Activated CD4-positive, alpha-beta T cell treated with anti-CD3 and anti-CD28 coated beads for 24 hours (primary cell): ENCODE measurements around the gene ITGAE.

ENCODE experiments used
- DNase-seq, 2 donors: peaks; one replicate each; pipeline ENCODE4 v3.0.0-alpha.2; 2020; ENCODE audit warnings: low read depth in 2 of 2

Gene ITGAE

DNA sequence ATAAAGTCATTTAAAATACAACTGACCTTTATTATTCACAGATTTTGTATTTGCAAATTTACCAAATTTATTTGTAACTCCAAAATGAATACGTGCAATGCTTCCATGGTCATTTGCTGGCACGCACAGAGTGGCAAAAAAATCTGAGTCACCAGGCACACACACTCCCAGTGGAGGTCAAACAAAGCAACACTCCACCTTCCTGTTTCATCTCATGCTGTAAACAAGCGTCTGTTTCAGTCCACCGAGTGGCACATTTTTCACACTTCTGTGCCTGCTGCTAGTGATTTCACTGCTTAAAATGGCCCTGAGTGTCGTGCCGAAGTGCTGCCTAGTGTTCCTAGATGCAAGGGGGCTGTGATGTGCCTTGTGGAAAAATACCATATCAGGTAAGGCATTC is 17.8 kb upstream of the ITGAE start:
- DNase-seq = no peak

DNA sequence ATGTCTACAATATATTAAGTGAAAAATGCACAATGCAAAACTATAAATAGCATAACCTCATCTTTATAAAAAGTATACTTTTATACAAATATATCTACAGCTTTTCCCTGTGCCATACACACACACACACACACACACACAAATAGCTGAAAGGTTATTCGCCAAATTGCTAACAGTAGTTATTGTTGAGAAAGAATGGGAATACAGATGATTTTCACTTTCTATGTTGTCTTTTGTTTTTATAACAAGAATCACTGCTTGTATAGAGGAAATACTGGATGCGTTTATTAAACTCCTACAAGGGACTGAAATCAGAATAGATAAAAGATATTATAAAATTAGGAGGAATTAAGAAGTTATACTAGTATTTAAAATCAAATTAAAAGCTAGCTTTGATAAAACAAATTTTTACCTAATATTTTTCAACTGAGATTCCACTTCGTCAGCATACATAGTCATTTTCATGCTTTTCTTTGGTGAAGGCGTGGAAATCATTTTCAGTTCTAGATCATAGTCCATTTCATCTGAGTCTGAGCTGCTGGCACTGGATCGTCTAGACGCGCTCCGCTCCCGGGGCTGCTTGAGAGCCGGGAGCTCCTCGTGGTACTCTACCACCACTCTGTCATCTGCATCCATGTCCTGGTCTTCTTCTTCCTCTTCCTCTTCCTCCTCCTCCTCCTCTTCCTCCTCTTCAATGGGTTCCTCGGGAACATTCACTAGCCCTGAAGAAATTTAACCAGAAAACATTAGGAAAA is 17.0 kb upstream of the ITGAE start:
- DNase-seq = no peak

- DNase-seq = no peak
Observed at GRCh38 chr17:3815925-3816324, 14.9 kb upstream of the ITGAE start.

GRCh38 chr17:3815122-3815521 is 14.1 kb upstream of the ITGAE start:
- no peak for DNase-seq

- DNase-seq = no peak
Observed at GRCh38 chr17:3814361-3814760, 13.4 kb upstream of the ITGAE start.

DNA sequence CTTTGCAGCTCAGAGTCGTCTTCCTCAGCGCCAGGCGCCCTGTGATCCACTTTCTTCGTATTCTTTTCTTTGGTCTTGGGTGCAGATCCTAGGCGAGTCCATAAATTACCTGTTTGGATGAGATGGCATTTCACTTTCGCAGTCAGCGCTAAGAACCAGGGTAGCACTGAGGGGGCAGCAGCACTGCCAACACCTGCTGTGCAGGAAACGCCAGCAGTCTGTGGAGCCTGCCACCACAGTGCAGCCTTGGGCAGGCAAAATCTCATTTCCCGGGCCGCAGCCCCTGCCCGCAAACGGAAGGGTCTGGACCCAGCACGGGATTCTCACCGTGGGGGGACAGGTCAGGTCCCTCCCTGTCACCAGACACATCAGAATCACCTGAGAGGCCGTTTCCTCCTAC is 12.2 kb upstream of the ITGAE start:
- DNase-seq = no peak

GRCh38 chr17:3812771-3813170 is 11.8 kb upstream of the ITGAE start:
- DNase-seq = no peak

- no peak for DNase-seq
Observed at GRCh38 chr17:3812284-3812683, 11.3 kb upstream of the ITGAE start.

GRCh38 chr17:3810019-3810418 is 9.0 kb upstream of the ITGAE start:
- no peak for DNase-seq

- no peak for DNase-seq
Observed at GRCh38 chr17:3809135-3809534, 8.1 kb upstream of the ITGAE start.

DNA sequence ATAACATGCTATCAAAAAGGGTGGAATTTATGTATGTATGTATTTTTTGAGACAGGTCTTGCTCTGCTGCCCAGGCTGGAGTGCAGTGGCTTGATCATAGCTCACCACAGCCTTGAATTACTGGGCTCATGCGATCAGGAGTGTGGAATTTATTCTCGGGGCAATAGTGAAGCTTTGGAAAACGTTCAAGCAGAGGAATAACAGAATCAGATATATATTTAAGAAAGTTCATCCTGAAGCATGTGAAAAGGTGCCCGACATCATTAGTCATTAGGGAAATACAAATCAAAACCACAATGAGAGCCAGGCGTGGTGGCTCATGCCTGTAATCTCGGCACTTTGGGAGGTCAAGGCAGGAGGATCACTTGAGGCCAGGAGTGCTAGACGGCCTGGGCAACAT is 7.7 kb upstream of the ITGAE start:
- DNase-seq = no peak

DNA sequence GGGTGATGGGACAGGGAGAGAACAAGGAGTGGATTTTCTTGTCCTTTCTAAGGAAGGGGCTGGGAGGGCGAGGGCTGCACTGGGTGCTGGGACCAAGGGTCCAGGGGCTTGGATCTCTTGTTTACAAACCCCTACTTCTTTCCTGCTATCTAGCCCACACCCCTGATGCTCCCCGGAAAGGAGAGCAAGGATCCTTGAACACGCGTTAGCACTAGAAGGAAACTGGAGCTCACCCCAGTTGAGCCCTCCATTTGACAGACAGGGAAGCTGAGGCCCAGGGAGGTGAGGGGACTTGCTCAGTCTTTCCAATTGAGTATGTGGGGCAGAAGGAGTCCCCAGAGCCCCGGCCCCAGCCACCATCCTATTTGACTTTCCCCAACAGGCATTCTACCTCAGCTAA is 4.6 kb upstream of the ITGAE start:
- DNase-seq = no peak

DNA sequence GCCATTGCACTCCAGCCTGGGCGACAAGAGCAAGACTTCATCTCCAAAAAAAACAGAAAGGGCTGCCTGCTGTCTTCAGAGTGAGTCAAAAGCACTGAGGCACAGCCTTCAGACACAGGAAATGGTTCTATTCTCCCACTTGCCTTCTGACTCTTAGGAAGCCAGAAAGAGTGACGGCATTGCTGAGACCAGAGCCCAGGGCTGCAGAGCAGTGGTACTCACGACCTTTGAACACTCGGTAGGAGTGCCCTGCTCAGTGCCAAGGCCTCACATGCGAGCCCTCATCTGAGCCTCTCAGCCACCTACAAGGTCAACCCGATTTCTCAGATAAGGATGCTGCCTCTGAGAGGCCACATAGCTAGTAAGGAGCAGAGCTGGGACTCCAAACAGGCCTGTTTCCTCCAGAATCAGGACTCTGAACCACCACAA is 3.5 kb upstream of the ITGAE start:
- DNase-seq = no peak

- DNase-seq = no peak
Observed at GRCh38 chr17:3803308-3803640, 2.3 kb upstream of the ITGAE start.

DNA sequence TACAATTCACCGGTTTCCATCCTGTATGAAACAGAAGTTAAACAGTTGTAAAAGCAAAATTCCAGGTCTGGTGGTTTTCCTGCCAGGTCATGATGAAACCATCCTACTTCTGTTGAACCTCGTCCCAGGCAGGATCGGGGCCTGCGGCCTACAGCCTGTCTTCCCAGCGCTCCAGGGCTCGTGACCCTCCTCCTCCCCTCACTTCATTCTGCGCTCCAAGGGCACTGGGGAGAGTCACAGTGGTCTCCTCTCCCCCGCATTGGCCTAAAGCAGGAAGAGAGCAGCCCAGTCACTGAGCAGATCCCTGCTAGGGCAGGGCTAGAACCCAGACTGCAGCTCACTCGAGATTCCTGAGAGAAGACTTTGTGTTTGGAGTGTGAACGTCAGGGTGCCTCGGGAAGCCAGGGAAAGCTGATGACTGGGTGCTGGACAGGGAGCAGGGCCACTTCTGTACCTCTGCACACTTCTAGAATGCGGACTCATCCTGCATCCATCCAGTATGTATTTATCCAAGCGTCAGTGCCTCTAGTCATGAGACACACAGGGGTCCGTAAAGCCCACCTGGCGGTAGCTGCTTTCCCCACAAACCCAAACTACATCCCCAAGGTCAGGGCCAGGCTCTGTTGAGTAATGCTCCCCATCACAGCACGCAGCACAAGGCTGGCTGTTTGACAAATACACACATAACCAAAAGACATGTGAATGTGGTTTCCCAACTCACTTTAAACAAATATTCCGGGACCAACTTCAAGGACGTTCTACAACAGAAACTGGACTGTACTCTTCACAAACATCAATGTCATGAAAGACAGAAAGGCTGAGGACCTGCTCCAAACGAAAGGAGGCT is 1.7 kb upstream of the ITGAE start:
- no peak for DNase-seq

GRCh38 chr17:3801792-3802191 is 804 bp upstream of the ITGAE start:
- no peak for DNase-seq

DNA sequence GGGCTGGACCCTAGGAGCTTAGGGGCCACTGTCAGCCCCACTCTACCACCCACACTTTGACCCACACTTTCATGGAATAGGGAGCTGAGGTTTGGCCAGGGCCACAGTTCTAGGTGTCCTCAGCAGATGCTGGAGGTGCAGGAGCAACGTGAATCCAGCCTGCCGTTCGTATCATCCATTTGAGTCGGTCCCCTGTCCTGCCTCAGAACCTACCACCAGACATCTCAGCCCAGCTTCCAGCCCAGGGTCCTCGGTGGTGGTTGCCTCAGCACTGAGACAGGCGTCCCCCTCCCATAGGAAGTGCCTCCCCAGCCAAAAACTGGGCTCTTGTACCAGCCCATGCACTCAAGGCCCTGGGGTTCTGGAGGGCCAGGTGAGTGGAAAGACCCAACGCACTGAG is 359 bp upstream of the ITGAE start:
- DNase-seq = no peak

DNA sequence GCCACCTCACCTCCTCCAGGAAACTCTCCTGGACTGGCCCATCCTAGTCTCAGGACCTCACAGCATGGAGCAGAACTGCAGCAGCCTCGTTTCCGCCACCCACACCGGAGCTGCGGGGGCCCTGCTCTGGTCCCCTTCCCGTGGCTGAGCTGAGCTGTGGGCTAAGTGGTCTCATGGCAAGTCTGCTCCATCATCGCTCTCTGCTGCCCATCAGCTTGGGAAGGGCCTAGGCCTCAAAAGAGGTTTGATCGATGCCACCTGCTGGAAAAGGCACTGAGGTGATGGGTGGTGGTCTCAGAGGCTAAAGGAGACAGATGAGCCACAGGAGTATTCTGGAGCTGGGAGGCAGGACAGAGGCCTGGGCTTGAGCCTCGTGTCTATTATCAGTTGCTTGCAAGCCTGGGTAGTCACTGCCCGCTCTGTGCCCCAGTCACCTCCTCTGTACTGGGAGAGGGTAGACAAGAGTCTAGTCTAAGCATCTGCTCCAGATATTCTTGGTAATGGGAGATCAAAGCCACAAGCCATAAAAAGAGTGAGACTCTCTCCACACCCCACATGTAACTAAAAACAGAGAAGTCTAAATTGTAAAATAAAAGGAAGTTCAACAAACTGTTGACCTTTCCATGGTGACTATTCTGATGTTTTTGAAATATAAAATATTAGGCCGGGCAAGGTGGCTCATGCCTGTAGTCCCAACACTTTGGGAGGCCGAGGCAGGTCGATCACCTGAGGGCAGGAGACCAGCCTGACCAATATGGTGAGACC is 1.6 kb downstream of the ITGAE start:
- DNase-seq = no peak

- DNase-seq = no peak
Observed at GRCh38 chr17:3798273-3799180, 2.5 kb downstream of the ITGAE start.

DNA sequence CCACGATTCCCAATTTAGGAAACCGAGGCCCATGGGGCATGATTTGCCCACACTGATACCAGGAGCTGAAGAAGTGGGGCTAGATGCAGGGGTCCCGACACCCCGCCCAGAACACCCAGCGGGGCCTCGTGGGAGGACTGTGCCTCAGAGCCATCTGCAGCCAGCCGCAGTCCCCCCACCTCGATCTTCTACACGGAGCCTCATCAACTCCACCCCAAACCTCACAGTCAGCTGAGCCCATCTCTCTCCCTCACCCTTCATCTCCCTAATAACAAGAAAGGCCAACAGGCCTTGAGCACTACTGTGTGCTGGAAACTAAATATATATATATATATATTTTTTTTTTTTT is 4.2 kb downstream of the ITGAE start:
- no peak for DNase-seq

- DNase-seq = peak; percentile 39 to 49
Observed at GRCh38 chr17:3796110-3796821, 4.7 kb downstream of the ITGAE start.
